DMS79 (cell line): ENCODE measurements around the gene MCF2L.

Source experiments
- DNase-seq: peaks from one replicate; lab custom pipeline; 2025; lab: John Stamatoyannopoulos, UW

Gene MCF2L

DNA sequence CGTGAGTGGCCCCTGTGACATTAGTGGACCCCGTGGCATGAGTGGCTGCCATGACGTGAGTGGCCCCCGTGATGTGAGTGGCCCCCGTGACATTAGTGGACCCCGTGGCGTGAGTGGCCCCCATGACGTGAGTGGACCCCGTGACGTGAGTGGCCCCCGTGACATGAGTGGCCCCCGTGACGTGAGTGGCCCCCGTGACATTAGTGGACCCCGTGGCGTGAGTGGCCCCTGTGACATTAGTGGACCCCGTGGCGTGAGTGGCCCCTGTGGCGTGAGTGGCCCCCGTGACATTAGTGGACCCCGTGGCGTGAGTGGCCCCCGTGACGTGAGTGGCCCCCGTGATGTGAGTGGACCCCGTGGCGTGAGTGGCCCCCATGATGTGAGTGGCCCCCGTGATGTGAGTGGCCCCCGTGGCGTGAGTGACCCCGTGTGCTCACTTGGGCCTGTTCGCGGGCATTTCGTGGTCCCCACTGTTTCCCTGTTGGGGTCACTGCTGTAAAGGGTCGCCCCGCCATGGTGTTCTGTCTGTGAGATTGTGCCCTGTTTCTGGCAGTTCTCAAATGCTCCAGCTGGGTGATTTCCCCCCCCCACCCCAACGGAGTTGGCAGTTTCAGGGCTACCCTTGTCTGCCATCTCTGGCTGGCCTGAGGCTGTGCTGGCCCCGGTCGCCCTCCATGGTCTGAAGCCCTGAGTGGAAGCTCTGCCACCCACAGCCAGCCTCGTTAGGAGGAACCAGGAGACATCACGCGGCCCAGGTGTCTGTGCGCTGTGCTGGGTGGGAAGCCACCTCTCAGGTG is 64.2 kb downstream of the MCF2L start:
- no peak for DNase-seq

DNA sequence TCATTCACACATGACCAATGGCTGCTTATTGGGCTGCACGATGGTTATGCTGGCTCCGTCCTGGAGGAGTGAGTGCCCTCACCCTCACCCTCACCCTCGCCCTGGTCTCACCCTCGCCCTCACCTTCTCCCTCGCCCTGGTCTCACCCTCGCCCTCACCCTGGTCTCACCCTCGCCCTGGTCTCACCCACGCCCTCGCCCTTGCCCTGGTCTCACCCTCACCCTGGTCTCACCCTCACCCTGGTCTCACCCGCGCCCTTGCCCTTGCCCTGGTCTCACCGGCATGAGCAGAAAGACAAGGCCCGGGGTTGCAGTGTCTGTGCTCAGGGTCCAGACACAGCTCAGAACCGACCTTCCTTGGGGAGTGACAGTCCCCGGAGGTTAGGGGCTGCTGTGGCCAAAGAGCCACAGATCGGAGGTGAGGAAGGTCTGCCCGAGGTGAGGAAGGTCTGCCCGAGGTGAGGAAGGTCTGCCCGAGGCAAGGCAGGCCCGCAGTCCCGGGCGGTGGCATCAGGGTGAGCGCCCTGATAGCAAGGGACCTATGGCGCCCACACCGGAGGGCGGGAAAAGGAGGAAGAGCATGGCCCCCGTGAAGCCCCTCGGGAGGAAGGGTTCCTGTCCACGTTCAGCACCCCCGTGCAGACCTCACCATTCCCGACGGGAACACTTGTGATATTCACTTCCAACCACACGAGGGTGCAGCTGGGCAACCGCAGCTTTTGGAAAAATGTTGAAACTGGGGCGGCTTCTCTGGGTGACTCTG is 65.6 kb downstream of the MCF2L start:
- no peak for DNase-seq

DNA sequence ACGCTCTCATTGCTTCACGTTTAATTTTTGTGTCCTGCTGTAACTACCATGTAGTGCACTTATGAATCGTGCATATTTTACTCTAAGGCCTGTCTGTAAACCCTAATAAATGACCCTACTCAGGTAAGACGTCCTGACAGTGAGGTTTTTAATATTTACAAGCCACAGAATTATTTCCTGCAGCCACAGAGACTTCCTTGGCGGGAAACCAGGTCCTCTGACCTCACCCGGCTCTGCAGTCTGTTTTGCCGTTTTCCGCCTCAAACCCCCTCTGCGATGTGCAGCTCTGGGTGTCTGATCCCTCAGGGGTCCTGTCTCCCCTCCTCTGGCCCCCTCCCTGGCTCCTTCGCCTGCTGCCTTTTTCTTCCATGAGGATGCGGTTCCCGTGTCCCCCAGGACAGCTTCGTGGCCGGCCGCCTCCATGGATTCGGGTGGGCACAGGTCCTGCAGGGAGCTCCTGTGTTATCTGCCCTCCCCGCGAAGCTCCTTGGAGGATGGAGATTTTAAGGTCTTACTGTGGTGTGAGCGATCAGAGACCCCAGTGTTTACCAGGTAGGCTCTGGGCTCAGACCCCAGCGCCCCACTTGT is 66.3 kb downstream of the MCF2L start:
- DNase-seq = no peak

DNA sequence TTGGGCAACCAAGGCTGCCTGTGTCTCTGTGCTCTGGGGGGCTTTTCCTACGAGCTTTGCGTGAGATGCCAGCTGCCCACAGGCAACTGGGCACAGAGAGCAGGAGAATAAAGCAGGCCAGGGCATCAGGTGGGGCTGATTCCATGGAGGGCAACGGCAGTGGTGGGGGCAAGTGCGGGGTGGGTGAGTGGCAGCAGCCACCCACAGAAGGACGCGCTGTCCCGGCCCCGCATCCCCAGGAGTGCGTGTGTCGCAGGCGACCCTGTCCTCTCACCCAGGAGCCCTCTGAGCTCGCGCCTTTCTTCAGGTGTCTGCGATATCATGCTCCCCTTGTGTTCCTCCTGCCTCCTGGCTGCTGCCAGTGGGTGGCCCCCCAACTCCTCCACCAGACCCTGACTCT is 67.4 kb downstream of the MCF2L start:
- no peak for DNase-seq

DNA sequence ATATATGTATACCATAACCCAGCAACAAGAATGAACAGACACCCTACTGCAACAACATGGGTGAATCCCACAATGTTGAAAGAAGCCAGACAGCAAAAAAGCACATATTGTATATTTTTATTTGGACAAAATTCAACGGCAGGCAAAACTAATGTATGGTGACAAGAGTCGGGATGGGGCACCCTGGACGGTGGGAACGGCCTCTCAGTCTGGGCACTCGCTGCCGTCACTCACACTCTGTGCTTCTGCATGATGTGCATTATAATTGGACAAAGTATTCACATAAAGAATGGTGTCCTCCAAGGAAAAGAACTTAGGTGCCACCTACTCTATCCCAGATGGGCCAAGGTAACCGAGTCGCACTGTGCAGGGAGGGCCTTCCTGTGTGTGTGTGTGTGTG is 71.0 kb downstream of the MCF2L start:
- no peak for DNase-seq

DNA sequence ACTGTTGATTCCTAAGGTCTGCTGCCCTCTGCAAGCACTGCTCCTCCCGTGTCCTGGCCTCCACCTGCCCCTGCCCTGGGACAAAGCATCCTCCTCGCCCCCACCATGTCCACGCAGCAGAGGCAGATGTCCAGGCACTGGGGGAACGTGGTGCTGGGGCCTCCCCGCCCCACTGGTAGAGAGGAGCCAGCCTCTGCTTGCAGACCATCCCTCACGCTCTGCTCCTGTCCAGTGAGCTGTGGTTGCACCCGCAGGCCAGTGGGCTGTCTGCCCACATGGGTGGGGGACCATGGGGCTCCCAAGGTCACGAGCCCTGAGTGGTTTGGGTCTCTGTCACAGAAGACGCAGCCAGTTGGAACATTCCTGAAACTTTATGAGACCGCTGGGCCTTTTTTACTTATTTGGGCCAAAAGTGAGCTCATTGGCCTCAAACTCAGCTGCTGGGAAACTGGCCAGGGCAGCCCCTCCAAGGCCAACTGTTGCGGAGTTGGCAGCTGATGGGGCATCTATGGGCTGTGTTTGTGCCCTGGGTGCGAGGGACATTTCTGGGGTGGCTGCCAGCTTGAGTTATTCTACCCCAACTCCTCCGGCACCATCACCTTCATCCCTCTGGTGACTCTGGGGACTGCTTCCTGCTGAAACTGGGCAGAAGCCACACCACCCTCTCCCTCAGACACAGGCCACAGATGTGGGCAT is 71.7 kb downstream of the MCF2L start:
- no peak for DNase-seq

DNA sequence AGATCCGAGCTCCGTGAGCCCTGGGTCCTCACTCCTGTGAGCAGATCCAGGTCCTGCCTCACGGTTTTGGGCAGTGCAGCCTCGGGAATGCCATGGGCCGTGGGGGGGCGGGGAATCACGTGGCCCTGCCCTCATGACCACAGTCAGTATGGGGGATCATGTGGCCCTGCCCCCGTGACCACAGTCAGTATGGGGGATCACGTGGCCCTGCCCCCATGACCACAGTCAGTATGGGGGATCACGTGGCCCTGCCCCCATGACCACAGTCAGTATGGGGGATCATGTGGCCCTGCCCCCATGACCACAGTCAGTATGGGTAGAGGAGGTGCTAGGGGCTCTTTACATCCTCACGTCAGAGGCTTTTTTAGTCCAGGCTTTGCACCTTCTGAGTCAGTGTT is 72.3 kb downstream of the MCF2L start:
- DNase-seq = no peak

DNA sequence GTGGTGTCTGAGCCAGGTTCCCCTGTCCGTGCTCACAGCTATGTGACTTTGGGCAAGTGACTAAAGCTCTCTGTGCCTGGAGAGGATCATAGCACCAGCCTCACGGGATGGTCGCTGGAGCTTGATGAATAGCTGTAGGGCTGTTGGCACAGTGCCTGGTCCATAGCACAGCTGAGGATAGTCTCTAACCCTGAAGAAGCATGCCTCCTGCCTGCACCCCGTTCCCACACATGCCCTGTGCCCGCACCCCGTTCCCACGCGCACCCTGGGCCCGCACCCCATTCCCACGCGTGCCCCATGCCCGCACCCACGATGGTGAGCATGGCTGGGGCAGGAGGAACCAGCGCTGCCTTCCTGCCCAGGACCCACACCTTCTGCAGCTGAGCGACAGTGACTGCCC is 72.9 kb downstream of the MCF2L start:
- no peak for DNase-seq

DNA sequence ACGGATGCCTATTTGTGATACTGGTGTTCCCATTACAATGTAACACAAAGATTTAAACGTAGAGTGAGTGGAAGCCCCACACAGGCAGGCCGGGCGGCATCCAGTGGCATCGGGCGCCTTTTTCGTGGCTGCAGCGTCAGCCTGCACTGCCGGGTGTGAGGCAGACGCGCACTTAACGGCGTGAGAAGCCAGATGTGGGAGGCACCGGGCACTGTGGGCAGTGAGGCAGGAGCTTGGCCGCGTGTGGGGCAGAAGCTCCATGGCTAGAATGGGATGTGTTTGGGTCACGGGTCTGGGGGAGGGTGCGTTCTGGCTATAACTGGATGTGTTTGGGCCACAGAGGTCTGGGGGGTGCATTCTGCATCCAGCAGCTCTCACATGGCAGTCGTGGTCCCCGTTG is 73.4 kb downstream of the MCF2L start:
- no peak for DNase-seq

DNA sequence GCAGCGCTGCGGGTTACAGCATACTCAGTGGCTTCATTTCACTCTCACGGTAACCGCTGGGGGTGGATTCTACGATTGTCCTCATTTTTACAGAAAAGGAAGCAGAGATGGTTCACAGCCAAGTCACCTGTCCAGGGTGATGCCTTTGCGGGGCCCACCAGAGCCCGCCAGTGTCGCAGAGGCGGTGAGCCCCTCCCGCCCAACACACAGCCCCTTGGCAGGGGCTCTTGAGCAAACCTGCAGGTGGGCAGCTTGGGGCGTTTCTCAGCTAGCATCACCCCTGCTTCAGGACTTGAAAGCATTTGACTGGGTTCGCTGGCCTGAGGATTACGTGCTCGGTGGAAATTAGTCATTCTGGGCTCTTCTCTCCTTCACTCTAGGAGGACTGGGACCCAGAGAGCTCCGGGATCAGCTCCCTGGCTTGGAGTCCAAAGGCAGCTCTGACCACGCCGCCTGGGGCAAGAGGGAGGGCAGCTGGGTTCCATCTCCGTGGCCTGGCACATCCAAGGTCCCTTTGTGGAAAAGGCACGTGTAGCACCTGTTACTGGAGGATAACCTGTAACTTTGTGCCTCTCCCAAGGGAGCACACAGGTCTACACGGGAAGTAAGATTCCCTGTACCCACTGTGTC is 74.1 kb downstream of the MCF2L start:
- DNase-seq = no peak

DNA sequence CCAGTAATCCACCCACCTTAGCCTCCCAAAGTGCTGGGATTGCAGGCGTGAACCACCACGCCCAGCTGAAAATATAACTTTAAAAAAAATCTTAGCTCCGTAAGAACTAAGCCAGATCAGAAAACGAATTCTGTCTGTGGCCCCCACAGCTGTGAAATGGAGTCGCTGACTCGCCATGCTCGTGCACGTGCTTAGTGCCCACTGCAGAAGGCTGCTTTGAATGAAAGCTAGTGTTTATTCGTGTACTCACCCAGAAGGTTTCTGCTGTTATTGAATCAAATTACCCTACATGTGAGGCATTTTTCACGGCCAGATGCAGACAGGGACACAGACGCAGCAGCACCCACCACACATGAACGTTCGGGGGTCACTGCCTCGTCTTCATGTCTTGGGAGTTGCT is 74.9 kb downstream of the MCF2L start:
- no peak for DNase-seq

DNA sequence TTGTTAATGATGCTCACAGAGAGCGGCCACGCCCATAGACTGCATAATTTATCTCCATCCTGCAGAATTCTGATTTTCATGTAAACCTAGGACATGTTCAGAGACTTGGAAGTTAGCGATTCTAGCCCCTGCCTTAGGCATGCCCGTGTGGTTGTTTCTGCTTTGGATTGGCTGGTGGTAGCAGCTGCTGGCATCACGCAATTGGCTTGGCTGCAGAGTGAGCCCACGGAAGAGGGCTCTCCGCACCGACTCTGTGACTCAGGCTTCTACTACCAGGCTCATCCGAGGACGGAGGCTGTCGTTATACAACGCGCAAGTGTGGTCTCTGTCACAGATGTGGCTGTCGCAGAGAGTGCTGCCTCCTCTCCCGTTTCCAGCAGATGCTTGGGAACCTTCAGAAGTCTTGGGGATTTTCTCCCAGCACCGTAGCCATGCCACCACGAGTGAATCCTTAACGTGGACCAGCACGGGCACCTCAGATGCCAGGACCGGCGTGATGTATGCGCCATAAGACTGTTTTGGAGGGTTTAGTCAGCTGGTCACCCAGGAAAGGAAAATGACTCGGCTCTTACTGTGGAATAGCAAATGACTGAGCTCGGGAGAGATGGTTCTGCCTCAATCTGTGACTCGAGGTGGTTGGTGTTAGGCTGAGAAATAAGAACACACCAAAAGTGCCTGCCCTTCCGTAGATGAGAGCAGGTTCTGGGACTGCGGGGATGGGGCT is 75.5 kb downstream of the MCF2L start:
- no peak for DNase-seq

DNA sequence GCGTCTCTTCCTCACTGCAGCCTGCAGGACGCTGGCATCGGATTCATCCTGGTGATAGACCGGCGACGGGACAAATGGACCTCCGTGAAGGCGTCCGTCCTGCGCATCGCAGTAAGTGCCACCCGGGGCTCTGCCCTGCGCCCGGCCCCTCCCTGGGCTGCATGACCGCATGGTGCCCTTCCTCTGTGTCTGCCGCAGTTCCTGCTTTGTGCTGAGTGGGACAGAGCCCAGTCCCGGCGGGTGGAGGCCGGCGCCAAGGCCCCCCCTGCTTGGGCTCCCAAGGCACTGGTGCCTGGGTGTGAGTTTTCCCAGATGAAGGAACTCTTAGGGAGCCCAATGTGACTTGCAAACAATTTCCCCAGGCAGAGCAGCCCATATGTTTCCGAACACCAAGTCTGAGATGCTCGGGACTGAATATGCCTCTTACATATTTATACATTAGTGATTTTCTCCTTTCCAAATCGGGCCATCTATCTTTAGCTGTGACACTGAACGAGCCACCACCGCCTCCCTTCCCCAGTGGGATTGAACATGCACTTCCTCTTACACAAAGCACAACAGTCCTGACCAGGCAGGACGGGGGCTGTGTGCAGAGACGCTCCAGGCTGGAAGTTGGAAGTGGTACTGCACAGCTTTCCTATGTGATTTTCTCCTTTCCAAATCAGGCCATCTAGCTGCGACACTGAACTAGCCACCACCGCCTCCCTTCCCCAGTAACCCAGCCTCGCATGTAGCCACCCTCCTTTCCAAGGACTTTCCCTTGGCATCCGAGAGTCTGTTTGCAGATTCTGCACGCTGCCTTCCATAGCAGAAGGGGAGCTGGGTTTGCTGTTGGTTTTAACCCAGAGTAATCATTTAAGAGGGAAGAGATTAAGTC is 76.5 kb downstream of the MCF2L start:
- DNase-seq = no peak

DNA sequence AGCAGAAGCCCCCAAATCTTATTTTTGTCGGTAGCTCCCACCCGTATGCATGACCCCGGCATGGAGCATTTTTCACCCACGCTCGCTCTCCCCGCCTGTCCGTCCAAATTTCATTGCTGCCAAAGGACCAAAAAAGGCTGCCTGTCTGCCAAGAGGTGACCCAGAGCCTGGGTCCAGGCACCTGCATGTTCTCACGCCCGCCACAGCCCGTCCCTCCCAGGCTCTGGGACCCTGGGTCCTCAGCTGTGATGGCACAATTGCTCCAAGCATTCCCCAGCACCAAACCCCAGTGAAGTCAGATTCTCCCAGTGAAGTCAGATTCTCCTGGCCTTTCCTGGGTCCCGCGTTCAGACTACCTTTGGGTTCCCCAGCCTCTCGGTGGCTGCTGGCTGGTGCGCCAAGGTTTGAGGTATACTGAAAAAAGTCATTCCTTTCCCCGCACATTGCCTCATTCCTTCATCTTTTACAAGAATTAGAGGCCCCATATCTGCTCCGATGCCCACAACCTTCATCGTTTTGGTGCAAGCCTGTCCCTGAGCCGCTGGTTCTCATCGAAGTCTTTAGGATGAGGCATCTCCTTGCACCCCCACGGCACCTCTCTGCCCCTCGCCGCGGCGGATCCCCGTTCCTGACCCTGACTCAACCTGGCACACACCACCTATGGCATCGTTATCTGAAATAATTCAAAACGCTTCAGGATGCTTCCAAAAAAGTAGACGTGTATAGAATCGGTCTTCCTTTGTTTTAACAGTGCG is 77.3 kb downstream of the MCF2L start:
- no peak for DNase-seq

DNA sequence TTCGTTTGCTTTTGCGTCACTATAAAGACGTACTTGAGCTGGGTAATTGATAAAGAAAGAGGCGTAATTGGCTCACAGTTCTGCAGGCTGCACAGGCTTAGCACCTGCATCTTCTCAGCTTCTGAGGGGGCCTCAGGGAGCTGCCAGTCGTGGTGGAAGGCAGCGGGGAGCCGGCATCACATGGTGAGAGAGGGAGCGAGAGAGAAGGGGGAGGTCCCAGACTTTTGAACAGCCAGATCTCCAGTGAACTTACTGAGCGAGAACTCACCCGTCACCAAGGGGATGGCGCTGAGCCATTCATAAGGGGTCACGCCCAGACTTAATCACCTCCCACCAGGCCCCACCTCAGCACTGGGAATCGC is 77.8 kb downstream of the MCF2L start:
- no peak for DNase-seq

DNA sequence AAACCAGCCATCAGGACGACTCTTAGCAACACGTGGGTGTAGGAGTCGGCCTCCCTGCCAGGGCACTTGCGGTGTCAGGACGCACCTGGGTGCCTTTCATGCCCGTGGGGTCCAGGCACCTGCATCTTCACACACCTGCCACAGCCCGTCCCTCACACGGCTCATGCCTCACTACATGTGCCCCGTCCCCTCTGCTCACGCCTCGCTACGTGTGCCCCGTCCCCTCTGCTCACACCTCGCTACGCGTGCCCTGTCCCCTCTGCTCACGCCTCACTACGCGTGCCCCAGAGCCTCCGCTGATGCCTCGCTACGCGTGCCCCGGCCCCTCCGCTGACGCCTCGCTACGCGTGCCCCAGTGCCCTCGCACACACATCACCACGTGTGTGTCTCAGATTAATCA is 78.6 kb downstream of the MCF2L start:
- no peak for DNase-seq

DNA sequence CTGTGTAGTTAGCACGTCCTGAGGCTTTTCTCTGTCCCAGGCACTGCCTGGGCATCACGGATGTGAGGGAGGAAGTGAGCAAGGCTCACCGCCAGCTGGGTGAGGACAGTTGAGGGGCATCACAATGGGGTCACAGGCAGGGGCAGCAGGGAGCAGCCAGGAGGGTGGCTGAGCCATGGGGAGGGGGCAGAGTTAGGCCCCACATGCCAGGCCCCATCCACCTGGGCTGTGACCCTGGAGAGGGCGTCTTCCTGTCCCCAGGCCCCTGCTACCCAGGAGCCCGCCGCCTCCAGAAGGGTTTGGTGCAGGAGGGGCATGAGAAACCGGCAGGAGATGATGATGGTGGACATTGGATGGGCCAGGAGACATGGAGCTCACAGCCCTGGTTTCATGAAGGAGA is 79.8 kb downstream of the MCF2L start:
- DNase-seq = no peak

DNA sequence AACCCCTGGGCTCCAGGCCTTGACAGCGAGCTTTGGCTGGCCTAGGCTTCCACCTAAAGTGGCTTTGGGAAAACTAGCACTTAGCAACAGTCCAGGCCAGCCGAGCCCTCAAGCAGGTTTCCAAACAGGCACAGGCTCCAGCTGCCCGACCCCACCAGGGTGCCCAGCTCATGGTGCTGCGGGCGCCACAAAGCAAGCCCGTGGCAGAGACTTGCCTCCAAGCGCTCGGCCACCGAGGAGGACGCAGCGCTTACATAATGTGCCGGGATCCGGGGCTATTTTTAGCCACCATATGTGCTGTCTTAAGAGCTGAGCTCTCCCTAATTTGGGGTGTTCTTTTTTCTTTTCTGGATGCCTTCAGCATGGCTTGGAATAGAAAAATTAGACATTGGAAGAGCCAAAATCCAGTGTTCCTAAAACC is 80.5 kb downstream of the MCF2L start:
- DNase-seq = no peak

DNA sequence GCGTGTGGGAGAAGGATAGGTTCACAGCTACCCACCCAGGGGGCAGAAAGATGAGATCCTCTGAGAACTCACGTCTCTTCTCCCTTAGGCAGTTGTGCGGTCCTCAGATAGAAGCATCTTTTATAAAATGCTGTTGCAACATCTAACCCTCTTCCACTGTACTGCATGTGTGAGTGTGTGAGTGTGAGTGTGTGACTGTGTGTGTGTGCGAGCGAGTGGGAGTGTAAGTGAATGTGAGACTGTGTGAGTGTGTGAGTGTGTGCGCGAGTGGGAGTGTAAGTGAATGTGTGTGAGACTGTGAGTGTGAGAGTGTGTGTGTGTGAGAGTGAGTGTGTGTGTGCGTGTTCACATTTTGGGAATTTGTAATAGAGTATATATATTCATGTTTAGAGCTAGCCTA is 81.0 kb downstream of the MCF2L start:
- no peak for DNase-seq
